Cortex of kidney (tissue), 1 donor: ENCODE measurements around the gene KDELR3.
"Not testable (repeated sequence)": the region's sequence is repeated elsewhere in the genome, so short reads cannot be mapped to it uniquely, and the experiment has no call there.

Experiments used
- DNase-seq: peaks from one replicate; lab custom pipeline; 2025; lab: John Stamatoyannopoulos, UW

Gene KDELR3

DNA sequence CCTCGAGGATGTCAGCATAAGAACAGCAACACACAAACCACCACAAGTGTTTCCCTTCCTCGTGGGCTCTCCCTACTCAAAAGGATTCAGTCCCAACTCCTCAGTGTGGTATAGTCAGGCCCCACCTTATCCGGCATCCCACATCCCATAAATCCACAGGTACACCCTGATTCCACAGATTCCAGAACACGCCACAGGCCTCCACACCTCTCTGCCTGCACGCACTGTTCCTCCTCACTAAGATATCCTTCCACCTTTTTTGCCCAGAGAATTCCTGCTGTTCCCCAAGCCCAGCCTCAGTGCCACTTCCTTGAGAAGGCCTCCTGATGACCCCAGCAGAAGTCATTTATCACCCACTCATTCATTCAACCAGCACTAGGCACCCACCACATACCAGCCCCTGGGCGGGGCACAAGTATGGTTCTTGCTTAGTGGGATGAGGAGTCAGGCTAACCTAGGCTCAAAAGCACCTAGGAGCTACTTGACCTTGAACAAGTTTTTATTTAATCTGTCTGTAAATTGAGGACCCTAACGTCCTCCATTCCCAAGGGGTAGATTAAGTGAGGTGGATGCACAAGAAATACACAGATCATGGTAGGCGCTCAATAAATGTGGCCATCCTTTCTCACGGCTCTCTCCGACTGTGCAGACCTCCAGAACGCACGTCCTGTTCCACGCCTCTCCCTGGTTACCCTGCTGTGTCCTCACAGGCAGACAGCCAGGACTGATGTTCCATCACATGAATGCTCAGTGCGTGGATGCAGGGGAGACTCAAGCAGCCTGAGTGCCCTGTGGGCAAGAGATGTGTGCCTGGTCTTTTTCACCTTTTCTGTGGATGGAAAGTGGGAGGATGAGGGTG, 10.8 kb upstream of the KDELR3 start:
- DNase-seq, result no peak

DNA sequence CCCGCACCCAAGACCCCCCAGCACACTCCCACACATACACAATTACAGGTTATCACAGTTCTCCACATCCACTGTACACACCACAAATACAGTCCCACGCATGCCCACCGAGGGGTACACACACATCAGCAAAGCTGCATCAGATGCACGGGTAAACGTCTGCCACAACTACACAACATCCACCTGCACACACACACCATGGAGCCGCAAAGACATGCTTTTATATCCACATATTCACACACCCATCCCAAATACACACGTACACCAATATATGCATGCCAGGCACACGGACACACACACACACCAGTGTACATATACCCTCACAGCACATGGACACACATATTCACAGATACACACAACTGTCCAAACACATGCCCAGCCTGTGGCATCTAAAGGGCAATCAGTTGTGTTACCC, 7.5 kb upstream of the KDELR3 start:
- no peak for DNase-seq

DNA sequence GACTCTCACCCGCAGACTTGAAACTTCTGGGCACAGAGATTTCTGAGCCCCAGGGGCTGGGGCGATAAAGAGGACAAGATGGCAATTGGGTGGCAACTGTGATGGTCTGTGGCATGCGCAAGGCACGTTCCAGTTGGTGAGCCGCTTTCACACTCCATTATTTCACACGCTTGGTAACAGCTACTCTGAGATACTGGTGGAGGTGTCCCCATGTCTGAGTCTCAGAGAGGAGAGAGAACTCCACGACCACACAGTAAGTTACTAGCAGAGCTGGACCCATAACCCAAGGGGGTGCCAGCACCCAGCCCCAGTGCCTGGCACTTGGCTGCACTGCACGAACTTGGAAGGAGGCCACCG, 6.9 kb upstream of the KDELR3 start:
- no peak for DNase-seq

DNA sequence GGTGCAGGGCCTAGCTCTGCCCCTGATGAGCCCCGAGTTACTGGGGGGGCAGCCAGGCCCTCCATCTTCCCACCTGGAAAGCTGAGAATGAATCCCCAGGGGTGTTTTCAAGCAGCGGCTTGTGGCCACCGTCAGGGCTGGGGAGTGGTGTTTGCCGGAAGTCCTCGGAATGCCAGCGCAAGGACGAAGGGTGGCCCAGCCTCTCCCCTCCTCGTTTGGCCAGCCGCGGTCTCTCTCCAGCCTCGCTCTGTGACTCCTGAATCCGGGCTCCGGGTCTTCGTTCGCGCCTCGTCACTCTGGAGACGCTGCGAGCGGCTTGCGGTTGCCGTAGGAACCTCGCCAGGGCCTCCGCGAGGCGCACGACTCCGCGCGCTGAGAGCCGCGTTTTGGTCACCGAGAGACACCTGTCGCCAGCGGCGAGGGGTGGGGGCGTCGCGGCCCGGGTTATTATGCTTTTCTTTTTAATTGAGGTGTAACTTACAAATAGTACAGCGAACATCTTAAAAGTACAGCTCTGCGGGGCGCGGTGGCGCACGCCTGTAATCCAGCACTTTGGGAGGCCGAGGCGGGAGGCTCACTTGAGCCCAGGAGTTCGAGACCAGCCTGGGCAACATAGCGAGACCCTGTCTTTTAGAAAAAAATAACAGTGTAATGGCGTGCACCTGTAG, 6.3 kb upstream of the KDELR3 start:
- no peak for DNase-seq

DNA sequence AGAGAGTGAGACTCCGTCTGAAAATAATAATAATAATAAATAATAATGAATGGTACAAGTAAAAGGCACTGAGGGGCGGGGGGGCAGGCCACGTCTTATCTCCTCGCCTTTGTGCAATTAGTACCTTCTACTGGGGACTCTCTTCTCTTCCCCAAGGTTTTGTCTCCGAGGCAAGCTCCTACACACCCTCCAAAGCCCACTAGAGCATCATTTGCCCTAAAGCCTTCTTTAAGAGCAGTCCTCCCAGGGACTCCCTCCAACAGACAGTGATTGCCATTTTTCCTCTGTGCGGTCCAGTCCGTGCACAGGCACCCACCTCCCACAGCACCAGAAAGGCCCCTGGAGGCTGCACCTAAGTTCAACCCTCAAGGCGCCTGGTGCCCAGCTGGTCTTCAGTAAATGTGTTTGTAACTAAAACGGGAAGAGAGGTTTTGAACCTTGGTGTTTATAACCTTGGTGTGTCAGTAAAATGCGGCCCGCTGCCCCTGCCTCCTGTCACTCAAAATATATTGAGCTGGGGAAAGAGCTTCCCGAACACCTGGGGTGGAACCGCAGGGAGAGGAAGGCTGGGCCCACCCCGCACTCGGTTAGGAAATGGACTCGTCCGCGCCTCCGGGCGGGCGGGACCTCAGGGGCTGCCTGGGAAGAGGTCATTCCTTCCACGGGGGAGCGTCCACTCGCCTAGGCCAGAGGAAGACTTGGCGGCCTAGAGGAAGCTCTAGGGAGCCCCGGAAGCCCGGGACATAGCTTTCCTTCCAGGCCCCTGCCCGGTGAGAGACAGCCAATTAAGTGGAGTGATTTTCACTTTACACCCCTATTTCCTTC, 4.7 kb upstream of the KDELR3 start:
- no peak for DNase-seq

DNA sequence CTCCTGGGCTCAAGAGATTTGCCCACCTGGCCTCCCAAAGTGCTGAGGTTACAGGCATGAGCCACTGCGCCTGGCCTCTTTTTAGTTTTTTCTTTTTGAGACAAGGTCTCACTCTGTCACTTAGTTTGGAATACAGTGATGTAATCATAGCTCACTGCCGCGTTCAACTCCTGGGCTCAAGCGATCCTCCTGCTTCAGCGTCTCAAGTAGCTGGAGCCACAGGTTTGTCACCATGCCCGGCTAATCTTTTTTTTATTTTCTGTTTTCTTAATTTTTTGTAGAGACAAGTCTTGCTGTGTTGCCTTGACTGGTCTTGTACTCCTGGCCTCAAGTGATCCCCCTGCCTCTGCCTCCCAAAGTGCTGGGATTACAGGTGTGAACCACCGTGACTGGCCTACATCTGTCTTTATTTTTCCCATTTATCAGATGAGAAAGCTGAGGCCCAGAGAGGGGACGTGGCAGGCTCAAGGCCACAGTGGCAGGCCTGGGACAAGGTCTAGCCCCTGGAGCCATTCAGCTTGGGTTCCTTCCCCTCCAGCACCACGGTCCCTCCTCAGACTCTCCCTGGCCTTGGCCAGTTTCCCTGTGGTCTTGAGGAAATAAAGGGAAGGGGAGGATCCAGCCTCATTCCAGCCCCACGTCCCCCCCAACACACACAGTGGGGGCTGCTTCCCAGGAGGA, 2.8 kb upstream of the KDELR3 start:
- DNase-seq, result no peak

DNA sequence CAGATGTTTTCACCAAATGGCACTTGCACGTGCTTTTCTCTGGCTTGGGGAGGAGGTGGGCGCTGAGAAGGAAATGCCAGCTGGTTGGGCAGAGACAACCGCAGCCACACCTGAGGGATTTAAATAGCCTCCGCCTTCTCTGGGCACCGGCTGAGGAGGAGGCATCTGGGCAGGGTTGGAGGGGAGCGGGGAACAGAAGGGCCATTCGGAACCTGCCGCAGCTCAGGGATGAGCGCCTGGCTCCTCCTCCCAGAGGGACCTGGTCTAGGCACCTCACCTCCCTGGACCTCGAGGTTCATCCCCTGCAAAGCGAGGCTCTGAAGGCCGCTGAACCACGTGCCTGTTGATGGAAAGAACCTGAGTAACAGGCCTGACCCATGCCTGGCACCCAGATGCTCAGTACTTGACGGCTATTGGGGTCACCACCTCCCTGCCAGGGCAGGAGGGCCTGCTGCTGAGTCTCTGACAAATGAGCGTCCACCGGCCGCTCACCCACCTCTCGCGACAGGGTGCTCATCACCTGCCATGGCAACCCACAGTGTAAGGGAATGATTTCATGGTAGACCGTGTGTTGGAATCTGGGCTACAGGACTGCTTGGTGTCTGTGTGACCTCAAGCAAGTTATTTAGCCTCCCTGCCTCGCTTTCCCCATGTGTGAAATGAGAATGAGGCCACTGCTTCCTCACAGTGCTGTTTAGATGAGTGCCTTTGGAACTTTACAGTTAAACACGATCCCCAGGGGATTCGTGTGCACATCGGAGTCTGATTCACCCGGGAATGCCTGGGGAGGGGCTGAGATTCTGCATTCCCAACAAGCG, 2.0 kb upstream of the KDELR3 start:
- DNase-seq, result no peak

DNA sequence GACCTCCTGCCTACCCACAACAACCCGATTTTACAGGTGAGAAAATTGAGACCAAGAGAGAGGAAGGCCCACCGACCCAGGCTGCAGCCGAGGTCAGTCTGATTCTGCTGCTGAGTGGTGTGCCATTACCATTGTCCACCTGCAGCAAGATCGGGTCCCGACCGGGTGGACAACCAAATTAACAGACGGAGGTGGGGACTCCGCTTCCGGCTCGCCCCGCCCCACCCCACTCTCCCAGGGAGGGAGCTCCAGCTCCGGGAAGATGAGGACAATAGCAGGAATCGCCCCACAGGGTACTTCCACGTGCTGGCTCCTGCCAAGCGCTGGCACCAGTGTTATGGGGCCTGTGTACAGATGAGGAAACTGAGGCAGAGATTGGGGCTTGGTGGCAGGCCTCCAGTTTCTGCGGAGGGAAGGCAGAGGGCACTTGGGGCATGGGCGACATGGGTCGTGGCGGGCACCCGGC, 425 bp upstream of the KDELR3 start:
- no peak for DNase-seq

DNA sequence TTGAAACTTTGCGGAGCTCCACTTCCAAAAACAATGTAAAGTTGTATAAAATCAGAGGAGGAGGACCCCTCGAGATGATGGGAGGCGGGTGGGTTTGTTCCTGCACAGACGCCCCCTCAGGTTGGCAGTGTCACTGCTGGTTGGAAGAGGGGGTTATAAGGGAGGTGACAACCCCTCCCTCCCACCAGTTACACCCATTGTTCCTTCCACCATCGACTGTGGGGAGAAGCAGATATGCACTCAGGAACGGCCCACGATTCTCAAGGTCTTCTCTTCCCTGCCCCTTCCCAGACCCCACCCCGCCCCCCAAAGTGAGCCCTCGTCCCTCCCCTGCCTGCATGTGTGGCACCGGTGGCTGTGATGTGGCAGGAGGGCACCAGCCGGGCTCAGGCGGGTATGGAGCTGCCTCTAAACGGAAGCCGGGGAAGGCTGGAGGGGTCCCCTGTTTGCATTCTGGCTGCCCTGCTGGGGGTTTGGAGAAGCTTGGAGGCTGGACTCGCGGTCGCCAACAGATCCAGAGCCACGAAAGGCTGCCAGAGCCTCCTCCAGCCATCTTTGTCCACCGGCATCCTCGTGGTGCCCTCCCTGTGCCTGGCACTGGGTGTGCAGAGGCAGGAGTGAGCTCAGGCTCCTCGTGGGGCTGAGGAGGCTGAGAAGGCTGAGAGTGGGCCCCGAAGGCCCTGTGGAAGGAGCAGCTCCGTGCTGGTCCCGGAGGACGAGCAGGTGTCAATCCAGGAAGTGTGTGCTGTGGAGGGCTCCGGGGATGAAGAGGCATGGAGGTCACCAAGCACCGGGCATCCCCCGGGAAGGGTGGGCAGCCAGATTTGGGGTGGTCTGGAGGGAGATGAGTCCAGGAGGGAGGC, 778 bp downstream of the KDELR3 start:
- no peak for DNase-seq

DNA sequence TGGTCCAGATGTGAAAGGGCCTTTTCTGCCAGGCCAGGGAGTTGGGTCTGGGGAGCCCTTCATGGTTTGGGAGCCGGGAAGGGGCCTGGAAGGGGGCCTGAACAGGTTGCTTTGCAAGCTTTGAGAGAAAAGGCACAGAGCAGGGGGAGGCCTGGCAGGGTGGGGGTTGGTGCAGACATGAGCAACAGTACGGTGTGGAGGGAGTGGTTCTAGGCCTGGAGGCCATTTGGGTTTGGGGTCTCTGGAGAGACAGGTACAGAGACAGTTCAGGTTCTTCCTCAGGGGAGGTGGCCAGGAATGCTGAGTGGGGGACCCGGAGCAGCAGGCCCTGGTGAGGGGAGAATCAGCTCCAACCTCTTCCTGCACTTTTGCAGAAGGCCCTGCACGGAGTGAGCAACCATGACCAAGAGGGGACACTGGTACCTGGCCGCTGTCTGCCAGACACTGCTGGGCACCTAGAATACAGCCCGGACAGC, 1.4 kb downstream of the KDELR3 start:
- no peak for DNase-seq

DNA sequence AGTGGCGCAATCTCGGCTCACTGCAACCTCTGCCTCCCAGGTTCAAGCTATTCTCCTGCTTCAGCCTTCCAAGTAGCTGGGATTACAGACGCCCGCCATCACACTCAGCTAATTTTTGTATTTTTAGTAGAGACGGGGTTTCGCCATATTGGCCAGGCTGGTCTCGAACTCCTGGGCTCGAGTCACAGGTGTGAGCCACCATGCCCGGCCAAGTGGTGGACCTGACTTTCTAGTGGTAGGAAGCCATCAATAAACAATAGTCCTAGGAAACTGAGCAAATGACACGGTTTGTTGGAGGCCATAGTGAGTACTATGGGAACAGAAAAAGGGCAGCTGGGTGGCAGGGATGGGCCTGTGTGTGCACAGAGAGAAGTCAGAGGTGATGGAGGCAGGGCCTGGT, 2.3 kb downstream of the KDELR3 start:
- not testable (repeated sequence) for DNase-seq

DNA sequence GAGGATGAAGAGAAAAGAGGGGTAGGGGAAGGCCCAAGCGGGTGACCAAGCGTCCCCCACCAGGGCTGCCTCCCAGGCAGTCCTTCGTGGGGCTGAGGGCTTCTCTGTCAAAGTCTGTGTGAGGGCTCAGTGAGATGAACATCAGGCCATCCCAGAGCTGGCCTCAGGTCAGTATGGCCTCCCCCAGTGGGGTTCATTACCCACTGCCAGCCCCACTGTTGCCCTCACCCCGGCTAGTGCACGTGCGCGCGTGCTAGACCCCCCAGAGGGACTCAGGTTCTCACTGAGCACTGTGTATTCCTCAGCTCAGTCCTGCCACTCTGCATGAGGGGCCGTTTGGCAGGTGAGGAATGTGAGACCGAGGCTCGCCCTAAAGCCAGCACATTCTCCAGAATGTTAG, 3.3 kb downstream of the KDELR3 start:
- no peak for DNase-seq

DNA sequence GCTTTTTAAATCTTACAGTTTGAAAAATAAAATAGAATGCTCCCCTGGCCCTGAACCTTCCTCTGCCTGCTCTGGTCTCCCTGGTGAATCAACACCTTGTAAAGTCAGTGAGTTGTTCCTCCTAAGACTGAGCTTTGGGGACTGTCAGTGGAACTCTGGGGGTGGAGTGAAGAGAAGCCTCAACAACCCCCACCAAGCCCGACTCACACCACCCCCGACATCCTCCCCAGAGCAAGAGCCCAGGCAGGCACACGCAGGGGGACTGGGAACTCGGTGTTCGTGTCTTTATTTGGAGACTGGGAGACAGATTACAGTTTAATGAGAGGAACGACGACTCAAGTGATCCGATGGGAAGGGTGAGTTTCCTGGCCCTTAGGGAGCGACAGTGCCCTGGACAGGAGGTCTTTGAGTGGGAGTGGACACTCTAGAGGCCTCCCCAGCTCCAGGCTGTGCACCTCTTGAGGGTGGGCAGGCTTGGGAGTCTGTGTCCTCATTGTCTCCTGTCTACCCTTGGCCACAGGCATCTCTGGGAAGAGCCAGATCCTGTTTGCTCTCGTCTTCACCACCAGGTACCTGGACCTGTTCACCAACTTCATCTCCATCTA, 6.2 kb downstream of the KDELR3 start:
- DNase-seq, result no peak

DNA sequence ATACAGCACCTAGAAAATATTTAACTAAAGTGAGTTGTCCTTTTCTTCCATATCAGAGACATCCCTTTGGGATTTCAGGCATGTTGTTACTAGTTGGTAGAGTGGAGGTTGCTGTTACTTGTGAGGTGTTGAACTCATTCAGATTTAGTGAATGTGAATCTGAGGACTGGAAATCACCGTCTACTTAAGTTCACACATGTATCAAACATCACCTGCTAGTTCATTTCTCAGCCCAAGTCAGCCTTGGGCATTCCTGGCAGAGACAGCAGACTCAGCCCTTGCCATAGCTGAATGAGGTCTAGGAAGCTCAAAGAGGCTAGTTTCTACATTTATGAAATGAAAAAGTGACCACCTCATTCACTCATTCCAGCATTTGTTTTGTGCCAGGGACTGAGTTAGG, 9.7 kb downstream of the KDELR3 start:
- no peak for DNase-seq

DNA sequence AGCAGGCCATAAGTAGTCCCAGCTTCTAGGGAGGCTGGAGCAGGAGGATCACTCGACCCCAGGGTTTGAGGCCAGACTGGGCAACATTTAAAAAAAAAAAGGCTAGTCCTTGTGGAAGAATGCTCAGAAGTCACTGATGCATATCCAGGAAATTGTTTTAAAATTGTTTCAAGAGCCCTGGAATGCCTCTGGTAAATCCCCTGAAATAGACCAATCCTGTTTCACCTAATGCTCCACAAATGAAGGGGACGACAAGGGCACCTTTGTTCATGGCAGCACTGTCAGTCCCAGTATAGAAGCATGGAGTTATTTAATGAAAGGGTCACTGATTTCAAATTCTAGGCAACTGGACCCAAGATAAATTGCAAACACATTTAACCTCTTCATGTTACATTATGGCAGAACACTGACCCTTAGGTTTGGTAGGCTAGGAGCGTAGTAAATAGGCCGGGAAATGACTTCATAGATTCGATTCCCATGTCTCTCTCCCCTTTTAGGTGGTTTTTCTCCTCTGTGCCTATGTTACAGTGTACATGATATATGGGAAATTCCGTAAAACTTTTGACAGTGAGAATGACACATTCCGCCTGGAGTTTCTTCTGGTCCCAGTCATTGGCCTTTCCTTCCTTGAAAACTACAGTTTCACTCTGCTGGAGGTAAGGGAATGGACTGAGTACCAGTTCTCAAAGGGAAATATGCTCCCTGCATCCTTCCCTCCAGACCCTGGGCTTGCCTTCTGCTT, 11.4 kb downstream of the KDELR3 start:
- no peak for DNase-seq

DNA sequence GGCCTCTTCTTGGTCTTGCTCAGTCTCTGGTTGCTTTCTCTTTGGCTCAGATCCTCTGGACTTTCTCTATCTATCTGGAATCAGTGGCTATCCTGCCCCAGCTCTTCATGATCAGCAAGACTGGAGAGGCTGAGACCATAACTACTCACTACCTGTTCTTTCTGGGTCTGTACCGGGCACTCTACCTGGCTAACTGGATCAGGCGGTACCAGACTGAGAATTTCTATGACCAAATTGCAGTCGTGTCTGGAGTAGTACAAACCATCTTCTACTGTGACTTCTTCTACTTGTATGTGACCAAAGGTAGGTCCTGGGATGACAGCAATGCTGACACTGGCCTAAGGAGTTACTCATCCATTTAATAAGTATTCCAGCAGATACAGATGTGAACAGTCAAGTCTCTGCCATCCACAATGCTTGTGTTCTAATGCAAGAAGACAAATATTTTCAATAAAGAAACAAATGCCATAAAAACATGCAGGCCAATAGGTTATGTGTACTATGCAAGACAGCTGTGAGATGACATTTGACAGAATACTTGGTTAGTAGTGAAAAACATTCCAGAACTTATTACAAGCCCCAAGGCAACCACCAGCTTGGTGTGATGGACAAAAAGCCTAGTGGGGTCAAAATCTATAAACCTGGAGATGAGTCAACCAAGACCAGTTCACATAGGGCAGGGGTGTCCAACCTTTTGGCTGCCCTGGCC, 13.4 kb downstream of the KDELR3 start:
- no peak for DNase-seq

DNA sequence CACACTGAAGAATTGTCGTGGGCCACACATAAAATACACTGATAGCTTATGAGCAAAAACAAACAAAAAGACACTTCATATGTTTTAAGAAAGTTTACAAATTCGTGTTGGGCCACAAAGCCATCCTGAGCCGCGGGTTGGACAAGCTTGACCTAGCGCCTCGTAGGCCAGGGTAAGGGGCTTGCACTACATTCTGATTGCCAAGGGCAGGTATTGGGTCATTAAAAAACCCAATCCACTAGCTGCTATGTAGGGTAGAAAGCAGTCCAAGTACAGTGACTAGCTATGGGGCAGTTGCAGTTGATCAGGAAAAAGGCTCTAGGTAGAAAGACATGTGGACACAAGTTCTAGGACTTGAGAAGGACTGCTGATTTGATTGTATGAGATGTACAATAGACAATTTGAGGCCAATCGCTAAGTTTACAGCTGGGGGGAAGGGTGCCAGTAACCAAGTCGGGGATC, 14.0 kb downstream of the KDELR3 start:
- no peak for DNase-seq

DNA sequence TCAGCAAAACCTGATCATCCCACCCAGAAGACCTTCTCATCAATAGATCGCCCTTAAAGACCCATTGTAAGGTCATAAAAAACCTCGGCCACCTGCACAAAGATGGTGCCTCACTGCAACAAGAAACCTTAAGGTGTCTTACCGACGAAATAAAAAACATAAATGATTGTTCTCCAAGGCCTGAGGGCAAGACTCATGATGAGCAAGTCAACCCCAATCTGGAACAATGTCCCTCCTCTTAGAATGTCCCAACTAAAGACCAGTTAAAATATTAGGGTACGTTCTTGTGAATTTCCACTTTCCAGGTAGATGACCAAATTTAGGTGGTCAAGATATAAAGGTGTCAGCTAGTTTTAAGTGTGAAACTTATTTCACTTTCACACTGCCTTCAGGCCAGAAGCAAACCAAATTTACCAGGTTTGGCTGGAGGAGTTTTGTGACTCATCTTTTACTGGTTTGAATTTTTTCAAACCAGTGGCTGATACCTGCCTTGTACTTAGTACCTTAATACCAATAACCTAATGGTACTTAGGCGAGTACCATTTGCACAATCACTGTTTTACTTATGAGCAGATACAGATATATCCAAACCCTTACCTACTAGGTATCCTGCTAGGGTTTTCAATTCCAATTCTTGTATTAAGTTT, 14.9 kb downstream of the KDELR3 start:
- DNase-seq, result no peak
